Measurements from ENCODE around the gene ELFN1.
"Not testable (repeated sequence)": the region's sequence is repeated elsewhere in the genome, so short reads cannot be mapped to it uniquely, and the experiment has no call there.

The ELFN1 gene

DNA sequence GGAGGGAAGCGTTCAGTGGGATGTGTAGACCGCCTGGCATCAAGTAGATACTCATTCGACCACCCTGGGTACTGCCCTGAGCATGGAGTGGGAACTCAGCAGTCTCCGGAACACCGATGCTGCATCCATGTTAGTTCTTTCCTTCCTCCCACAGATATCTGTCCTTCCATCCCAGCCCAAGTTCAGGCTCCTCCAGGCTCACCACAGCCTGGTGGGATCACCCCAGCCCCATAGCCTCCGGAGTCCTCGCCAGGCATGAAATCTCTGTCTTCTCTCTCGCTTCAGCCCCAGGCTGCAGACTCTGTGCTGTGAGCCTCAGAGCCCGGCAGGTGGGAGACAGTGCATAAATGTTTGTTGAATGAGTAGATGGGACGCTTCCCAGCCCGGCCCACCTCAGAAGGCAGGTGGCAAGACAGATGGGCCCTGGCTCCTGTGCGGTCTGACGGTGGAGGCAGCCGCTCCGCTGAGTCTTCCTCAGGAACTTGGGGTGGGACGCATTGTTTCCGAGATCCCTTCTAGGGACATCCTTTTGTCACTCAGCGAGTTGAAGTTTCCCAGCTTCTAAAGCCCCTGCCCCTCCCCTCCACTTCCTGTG, 42.9 kb downstream of the ELFN1 start:
- DNase-seq: no peak

DNA sequence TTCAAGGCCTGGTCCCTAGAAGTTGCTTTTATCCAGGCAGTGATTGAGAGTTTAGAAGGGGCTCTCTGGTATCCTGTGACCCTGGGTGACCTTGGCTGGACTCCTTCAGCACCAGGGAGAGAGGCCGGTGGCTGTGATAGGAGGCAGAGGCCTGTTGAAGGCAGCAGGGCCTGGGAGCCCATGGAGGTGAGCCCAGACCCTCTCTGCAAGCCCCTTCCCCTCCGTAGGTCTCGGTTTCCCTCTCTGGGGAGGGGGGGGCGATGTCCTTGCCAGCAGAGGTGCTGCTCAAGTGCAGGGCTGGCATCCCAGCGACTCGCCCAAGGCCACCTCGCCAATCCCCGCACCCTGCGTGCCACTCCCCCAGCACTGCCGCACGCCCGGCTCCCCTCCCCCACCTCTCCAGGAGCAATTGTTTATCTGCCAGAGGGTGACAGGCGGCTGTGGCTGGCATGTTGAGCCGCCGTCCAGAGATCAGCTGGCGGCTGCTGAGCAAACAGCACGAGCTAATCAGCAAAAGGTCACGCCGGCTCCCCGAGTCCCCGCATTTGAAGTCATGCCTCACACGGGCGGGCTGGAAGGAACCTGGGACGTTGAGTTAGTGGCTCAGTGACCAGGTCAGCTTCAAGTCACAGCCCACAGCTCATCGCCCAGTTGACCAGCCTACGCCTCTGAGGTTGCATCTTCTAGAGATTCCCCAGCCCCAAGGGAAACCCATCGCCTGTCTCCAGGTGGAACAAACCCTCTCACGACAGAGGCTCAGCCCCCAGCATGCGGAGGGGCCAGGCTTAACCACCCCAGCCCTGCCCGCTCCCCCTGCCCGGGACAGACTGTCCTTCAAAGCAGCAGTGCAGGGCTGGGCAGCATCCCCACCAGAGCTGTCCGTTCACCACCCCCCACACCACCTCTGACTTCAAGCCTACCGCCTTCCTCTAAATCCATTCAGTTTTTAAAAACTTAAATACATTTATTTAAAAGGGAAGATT, 43.7 kb downstream of the ELFN1 start:
- DNase-seq: no peak

DNA sequence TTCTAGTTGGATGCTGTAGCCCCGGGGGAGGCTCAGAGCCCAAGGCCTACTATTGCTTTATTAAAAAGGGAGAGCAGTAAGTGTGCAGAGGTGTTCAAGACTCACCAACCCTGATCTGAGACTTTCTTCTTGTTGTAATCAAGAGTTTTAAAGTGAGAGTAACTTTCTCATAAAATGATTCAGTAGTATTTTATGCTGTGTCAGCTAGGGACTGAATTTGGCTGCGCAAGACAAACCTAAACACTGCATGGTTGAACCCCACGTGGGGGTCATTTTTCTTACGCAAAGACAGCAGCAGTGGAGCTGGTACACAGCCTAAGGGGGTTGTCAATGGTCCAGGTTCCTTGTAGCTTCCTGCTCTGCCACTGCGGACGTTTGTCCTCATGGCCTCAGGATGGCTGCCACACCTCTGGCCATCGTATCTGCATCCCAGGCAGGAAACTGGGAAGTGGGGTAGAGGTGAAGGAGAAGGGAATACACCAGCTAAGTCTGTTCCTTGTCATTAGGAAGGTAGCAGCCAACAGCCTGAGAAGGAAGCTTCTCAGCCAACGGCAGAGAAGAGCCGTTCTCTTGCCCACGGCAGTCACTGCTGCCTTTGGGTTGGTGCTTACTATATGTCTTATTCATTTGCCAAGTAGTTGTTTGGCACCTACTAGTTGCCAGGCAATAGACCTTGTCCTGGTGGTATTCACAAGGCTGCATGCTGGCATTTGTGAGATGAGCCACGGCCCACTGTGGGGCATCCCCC, 44.7 kb downstream of the ELFN1 start:
- no peak for DNase-seq

DNA sequence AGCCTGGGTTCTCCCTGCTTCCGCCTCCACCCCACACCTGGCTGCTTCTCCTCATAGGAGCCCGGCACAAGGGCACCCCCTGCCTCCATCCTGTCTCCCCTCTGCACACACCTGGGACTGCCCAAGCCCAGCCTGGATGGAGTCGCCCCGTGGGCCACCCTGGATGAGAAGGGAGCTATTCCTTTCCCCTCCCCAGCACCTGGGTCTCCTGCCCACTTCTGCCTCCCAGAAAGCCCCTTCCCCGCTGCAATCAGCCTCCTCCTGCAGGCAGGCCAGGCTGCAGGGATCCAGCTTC, 45.2 kb downstream of the ELFN1 start:
- DNase-seq: no peak

DNA sequence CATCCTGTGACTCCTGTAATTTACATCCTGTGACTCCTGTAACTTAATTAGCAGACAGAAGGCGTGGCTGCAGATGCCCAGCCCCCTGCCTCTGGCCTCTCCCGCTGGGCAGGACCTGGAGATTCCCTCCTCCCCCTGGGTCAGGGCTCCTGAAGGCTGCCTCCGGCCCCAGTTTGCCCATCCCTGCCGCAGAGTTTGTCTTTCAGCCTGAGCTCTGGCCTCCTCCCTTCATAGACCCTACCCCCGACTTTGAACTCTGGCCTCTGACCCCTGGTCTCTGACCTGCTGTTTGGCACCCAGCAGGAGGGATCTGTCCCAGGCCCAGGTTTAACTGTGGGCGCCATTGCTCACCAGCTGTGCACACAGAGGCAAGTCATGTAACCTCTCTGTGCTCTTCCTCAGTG, 45.6 kb downstream of the ELFN1 start:
- DNase-seq: no peak

DNA sequence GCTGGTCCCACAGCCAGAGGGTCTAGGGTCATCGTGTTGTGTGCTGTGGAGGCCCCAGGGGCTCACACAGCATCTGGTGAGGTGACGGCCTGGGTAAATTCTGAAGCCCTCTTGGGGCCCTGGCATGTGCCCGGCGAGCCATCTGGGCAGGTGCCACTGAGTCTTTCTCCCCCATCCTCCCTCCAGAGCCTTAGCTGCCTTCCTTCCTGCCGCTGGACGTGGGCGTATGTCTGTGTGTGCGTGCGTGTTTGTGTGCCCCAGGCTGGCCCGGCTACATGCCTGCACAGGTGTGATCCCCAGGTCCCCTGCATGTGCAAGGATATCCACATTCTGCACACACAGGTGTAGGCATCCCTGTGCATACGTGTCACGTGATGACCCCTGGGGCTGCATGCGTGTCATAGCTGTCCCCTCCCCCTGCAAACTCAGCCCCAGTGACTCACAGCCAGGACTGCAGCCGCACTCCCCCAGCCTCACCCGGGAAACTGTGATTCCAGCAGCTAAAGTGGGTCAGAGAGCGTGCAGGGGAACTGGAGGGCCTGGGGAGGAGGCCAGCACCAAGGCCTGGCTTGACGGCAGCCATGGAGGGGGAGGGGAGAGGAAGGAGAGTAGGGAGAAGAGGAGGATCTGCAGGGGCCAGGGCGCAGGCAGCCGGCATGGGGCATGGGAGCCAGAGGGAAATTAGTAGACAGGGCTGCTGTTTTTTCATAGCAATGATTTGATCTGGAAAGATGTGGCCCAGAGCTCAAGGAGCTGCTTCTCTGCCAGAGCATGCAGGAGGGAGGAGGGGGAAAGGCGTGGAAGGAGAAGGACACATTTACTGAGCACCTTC, 46.4 kb downstream of the ELFN1 start:
- DNase-seq: no peak

DNA sequence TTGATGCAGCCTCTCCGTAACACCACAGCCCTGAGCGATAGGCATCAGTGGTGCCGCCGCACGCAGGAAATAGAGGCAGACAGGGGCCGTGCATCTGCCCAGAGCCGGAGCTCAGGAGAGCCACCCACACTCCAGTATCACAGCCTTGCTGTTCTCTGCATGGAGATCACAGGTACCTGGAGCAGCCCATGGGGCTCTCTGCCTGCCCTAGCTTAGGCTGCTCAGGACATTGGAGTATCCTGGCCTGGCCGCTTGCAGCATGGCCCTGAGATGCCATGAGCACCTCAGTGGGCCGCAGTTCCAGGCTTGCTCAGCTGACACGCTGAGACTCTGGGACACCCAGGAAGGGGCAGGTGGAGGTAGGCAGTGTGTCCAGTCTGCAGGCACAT, 47.0 kb downstream of the ELFN1 start:
- DNase-seq: no peak

DNA sequence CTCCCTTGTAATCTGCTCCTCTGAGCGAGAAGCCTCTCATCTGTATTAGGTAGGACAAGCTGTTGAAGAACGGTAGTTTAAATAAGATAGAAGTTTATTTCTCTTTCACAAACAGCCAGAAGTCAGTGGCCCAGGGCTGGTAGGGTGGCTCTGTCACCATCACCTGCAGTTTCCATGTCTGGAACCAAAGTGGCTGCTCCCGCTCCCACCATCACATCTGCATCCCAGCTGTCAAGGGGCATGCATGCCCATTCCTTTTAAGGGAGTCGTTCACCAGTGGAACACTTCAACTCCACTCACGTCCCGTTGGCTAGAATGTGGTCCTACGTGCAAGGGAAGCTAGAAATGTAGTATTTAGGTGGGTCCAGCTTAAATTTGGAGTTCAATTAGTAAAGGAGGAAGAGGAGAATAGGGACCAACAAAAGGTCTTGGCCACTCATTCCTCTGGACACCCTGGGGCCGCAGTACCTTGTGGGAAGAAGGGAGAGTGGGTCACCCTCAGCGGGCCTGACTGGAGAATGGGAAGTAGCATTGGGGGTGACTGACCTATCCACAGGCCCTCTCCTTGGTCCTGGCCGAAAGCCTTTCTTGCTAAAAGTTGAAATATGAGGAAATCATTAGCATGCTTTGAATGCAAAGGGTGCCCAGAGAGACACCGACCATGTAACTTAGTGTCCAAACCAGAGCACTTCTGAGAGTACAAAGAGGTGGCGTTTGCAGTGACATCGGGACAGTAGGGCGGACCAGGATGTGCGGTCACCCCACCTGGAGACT, 48.0 kb downstream of the ELFN1 start:
- DNase-seq: no peak

DNA sequence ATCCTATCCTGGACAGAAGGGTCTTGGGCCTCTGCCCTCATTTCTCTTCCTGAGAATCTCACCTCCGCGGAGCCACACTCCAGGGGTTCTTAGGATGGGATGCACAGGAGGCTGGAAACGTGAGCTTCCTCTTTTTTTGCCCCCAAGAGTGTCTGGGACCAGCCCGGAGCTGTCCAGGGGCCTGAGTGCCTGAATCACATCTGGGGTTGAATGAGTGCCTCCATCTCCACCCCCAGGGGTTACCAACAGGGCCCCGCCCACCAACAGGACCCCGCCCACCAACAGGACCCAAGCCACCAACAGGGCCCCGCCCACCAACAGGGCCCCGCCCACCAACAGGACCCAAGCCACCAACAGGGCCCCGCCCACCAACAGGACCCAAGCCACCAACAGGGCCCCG, 48.8 kb downstream of the ELFN1 start:
- DNase-seq: not testable (repeated sequence)

DNA sequence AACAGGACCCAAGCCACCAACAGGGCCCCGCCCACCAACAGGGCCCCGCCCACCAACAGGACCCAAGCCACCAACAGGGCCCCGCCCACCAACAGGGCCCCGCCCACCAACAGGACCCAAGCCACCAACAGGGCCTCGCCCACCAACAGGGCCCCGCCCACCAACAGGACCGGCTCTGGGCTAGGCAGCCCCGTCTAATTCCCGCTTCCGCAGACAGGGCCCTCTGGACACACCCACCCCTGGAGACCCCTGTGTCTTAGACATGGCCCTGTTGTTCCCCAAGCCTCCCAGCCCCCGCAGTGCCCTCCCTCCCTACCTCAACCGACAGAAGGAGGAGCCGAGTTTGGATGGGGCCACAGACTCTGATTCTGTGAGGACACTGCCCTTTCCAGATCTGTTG, 49.2 kb downstream of the ELFN1 start:
- DNase-seq: not testable (repeated sequence)

DNA sequence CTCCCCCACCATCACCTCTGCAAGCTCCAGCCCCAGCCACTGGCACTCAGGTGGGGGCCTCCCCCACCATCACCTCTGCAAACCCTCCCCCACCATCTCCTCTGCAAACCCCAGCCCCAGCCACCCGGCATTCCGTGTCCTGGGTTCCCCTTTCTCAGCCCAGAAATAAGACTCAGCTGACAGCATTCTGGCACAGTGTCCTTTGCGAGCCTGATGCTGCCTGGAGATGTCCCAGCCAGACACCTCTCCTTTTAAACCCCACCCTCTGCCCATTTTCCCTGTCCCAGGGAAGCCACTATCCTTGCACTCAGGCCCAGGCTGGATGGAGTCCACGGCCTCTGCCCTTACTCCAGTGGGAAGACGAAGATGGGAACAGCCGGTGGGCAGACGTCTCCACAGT, 49.8 kb downstream of the ELFN1 start:
- no peak for DNase-seq

DNA sequence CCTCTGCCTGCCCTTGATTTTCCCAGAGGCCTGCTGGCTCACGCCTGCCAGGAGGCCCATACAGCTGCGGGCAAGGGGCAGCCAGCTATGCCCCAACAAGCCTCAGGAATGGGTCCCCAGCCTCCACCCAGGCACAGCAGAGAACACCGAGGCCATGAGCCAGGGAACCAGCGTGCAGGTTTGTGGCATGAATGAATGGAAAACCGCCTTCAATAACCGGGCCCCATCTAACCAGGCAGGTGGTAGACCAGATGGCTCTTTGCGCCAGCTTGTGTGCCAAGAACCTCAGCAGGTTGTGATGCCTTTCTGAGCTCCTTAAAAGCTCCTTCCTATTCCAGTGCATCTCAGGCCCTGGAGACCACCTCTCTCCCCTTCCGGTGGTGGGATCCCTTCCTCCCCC, 50.2 kb downstream of the ELFN1 start:
- DNase-seq: no peak

DNA sequence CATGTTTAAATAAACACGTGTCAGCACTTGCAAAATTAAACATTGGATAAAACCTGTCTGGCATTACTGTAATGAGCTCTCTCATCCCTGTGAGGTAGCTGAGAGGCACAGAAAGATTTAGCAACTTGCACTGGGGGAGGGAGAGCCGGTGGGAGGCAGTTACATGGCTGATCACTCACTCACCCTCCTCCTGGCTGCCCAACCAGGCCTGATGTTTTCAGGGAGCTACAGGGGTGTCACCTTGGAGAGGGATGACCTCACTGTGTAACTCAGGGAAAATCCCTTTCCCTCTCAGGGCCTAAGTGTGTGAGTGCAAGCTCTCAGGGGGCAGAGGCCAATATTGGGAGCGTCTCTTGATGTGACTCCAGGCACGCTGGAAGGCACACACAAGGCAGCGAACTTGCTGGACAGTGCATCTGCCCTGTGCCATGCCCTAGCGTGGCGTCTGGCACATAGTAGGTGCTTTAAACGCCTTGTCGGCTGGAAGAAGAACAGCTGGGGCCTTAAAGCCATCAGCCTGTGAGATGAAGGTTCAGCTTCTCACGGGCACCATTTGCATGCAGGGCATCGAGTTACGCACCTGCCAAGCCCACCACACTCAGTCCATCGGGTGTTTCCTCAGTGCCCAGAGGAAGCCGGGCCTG, 51.1 kb downstream of the ELFN1 start:
- DNase-seq: no peak

DNA sequence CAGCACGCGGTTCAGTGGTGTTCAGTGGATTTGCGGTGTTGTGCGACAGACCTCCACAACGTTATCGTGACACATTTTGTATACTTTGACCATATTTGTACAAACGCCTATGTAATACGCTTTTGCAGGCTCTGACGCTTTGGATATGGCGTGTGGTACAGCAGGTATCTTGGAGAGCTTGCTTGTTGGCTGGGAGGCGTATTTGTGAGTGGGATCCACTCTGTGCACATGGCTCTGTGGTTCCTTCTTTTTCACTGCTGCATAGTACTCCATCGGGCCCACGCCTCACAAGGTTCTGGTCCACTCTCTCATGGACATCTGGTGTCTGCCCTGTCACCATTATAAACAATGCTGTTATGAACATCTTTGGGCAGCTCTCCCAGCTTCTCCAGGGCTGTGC, 53.2 kb downstream of the ELFN1 start:
- no peak for DNase-seq

DNA sequence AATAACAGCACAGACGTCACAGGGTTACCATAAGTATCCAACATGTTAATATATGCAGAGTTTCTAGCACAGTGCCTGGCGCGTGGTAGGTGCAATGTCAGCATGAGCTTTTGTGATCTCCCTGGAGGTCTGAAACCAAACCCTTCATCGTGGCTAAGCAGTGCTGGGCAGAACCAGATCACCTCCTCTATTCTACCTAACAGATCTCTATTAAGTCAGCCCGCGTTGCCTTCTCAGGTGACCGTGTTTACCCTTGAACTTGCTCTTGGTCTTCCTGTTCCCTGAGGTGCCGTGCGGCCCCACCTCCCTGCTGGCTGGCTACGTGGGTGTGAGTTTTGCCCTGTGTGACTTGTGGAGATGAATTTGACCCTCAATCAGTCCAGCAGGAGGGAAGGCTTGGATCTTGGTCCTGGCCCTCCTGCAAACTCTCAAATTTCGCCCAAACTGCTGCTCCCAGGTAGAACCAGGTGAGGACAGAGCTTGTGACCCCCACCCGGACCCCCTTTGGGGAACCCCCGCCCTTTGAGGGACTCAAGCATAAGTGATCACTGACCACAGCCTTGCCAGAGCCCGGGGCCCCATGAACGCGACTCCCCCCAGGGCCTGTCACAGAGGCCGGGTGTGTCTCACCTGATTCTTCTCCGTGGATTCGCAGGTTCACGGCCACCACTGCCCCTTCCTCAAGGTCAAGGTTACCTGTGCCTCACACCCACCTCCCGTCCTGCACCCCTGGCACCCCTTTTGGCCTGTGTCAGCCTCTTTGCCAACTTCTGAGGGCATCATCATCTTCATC, 54.2 kb downstream of the ELFN1 start:
- DNase-seq: no peak

DNA sequence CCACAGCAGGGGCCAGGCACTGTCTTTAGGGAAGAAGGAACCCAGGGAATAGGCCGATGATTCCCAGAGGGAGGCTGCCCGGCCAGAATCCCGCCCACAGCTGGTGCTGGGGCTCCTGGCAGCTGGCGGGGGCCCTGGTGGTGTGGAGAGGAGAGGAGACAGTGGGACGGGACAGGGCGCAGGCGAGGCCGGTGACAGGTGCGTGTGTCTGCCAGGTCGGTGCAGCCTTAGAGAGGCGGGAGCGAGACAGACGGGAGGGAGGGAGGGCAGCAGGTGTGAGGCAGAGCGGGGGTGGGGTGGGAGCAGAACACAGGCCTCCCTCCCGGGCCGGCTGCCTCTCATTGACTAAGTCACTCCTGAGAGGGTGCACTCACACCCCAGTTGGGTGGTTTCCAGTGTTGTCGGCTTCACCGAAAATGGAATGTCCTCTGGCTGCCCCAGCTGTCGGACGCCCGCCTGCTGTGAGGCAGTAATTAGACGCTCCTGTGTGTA, 55.2 kb downstream of the ELFN1 start:
- DNase-seq: no peak

DNA sequence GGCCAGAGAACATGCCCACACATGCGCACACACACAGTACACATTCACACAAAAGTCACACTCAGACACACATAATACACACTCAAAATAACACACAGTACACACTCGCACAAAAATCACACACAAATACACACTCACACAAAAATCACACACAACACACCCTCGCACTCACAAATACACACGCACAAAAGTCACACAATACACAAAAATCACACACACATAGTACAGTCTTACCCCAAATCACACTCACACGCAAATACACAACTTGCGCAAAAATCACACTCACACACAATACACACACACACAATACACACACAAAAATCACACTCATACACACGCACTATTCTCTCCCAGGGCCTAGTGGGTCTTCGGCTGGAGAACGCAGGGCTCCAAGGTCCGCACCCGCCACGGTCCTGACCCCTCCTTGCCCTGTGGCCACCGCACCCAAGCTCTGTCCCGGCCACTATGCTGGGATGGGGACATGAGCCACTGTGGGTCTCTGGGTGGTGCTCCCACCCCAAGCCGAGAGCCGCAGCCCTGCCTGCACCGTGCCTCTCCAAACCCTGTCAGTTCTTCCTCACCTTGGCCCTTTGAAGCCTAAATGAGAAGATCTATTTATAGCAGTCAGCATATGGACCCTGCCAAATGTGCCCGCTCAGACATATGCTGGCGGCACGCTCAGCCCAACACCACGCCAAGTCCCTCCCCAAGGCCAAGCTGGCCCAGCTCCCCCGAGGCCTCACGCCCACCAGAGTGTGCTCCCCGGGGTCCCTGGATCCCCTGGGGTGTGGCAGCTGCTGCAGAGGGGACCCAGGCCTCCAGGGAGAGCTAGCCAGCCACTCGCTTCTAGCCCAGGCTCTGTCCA, 55.9 kb downstream of the ELFN1 start:
- DNase-seq: no peak

DNA sequence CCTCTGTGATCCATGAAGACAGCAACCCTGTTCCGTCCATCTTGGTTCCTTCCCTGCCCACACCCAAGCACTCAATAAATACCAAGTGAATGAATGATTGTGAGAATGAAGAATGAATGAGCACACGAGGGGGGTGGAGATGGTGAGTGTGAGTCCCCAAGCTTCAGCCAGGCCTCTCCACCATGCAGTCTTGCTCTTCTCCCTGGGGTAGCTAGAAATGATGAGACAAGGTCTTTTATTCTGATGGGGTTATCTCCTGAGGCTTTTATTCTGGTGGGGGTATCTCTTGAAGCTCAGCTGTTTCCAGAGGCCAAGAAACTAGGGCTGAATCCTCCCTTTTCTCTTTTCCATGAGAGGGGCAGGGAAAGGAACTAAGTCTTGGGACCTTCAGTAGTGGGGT, 57.0 kb downstream of the ELFN1 start:
- DNase-seq: no peak

DNA sequence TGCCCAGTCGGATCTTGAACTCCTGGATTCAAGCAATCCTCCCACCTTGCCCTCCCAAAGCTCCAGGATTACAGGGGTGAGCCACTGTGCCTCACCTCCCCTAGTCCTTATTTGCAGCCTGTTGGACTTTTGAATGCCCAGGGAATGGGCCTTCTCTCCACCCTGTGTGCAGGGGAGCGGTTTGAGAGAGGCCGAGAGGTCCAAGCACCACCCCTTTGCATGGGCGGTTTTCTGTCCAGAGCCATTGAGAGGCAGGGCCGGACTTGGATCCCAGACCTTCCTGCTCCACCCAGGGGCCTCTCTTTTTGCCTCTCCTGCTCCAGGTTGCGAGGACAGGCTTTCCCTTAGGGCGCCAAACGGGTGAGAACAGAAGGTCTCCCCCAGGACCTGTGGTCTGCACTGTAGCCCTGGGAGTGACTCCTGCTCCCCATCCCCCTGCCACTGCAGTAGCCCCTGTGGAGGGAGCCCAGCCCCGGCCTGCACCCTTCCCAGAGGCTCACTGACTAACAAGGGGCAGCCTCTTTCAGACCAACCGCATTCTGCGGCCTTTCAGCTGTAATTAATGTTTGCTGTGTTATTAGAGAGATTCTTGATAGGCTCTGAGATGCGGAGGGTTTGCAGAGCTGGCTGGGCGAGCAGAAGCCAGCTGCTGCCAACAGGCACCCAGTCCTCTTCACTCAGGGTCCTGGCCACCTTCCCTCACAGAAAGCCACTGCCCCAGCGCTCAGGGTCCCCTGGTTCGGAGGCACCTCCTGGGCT, 57.9 kb downstream of the ELFN1 start:
- no peak for DNase-seq
